Left lobe of liver (tissue), 2 donors: Measurements from ENCODE around the gene WDFY2. TPM values are rescaled to one million over a fixed set of nuclear protein-coding genes. Genes with fewer than 3 reads are reported as not detected.

Source experiments
- ATAC-seq: fragments of 200-7000 bp; cut with Tn5 transposase; one replicate; pipeline ENCODE4 v1.9.1; 2020; ENCODE audit warnings: mild to moderate bottlenecking, moderate library complexity
- DNase-seq: peaks from one replicate; pipeline ENCODE4 v3.0.0-alpha.2; 2020; ENCODE audit warnings: low spot score
- total RNA-seq: library from RNA; stranded (reverse); gene quantifications from one replicate; pipeline ENCODE4 v1.2.1, GENCODE V29; 2021
- donor health status: DM: no; HTN: no; CAD: no; lungs with moderate emphysema.
- donor health status: DM: no; HTN: yes; CAD: no.

Gene WDFY2
- total RNA-seq, 1 donor from 2014 or later: 6.2 TPM

DNA sequence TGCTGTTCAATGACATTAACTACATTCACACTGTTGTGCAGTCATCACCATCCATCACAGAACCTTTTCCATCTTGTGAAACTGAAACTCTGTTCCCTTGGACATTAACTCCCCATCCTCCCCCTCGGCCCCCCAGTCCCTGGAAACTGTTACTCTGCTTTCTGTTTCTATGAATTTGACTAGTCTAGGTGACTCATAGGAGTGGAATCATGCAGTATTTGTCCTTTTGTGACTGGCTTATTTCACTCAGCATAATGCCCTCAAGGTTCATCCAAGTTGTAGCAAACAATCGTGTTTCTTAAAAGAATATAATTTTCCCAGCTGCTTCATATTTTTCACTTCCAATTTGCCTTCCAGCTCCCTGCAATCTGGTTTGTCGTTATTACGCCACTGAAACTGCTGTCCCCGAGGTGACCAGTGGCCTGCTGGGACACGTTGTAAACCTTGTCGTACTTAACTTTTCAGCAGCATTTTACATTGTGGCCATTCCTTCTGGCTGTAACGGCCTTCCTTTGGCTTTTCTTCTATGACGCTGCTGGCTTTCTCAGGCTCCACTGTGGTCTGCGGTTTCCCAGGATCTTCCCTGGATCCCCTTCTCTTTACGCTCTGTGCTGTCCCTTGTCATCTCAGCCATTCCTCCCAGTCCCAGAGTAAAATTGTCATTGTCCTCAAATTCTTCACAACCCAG, 145.7 kb downstream of the WDFY2 start:
- DNase-seq: no peak
- no peak for ATAC-seq

GRCh38 chr13:51730927-51731326, 146.7 kb downstream of the WDFY2 start:
- ATAC-seq (no peak), DNase-seq (no peak)

GRCh38 chr13:51731759-51732158, 147.5 kb downstream of the WDFY2 start:
- ATAC-seq: peak; percentile 72
- DNase-seq: no peak

DNA sequence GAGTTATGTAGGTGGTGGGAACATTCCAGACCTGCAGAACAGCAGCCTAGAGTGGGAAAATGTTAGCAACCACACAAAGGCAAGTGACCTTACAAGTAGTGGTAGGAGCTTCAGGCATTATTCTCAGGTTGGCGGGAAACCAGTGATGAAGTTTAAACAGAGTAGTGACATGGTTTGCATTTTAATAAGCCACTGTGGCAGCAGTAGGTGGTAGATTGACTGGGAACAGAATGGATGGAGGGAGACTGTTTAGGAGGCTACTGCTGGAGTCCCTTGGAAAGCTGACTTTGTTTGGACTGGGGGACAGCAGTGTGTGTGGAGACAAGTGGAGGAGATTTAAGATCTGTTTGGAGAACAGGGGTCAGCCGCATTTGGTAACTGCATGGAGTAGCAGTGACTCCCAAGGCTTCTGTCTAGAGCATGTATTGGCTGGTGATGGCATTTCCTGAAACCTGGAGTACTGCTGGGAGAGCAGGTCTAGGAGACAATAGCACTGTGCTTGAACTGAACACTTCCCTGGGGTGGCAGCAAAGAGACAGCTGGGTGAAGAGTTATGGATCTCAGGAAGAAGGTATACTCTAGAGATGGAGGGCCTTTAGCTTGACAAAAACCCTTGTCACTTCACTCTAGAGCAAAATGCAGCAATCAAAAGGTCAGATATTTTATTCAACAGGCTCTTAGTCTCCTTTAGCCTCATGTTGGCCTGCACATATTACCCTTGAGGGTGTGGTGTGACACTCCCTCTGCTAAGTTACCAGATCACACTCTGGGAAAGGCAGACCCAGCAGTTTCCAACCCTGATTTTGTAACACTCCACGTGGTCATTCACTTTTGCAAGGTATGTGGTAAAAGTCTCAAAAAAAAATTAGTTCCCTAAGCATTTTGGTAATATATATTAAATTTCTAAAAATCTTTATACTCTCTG, 149.4 kb downstream of the WDFY2 start:
- ATAC-seq (peak; percentile 68), DNase-seq (no peak)

GRCh38 chr13:51734786-51735185, 150.5 kb downstream of the WDFY2 start:
- DNase-seq (no peak), ATAC-seq (no peak)

DNA sequence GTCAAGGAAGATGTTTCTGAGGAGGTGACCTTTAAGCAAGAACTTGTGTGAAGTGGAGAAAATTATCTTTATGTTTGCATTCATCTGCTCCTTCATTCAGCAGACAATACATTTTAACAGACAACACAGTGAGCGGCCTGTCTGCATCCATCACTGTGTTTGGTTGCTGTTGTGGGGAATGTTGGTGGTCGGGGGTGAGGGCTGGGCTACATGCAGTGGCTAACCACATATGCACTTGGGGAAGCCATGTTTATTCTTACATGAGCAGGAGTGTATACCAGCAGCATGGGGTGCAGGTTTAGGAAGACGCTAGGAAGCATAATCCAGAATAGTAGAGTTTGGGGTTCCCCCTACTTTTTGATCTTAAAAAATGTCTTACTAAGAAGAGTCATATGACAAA, 153.3 kb downstream of the WDFY2 start:
- ATAC-seq (no peak), DNase-seq (no peak)

GRCh38 chr13:51738226-51738905, 154.1 kb downstream of the WDFY2 start:
- ATAC-seq: no peak
- no peak for DNase-seq

- ATAC-seq: peak; percentile 16
- no peak for DNase-seq
Observed at GRCh38 chr13:51739027-51739764, 154.9 kb downstream of the WDFY2 start.

DNA sequence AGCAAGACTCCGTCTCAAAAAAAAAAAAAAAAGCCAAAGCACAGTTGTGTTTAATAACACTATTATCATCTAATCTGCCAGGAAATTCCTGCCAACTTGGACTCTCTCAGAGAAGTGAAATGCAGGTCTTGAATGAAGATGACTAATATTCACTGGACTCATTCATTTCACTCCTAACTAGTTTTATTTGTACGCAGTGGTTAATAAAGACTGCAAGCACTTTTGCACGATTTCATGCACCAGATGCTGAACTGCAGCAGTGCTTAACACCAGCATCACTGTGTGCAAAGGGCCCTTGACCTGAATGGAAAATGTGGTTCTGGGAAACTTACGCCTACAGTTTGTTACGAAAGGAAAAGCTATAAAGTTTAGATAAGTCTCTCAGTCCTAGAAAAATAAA, 156.4 kb downstream of the WDFY2 start:
- DNase-seq (no peak), ATAC-seq (no peak)

DNA sequence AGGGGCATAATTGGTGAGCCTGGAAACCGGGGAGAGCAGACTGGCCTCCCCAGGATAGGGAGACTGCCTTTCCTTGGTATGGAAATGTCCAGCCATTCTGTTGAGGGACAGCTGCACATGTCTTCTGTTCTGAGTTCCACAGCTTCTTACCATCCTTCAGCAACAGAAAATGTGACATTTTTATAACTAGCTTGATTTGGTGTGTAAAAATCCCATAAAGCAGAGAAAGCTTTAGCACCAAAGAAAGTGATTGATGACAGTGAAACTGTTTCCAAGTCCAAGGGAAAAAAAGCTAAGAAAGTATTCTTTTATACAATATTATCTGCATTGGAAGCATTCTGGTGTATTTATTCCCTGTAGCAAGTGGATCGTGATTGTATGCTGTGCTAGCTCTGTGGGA, 157.8 kb downstream of the WDFY2 start:
- ATAC-seq (no peak), DNase-seq (no peak)

GRCh38 chr13:51742611-51743010, 158.3 kb downstream of the WDFY2 start:
- ATAC-seq (peak; percentile 84), DNase-seq (no peak)

DNA sequence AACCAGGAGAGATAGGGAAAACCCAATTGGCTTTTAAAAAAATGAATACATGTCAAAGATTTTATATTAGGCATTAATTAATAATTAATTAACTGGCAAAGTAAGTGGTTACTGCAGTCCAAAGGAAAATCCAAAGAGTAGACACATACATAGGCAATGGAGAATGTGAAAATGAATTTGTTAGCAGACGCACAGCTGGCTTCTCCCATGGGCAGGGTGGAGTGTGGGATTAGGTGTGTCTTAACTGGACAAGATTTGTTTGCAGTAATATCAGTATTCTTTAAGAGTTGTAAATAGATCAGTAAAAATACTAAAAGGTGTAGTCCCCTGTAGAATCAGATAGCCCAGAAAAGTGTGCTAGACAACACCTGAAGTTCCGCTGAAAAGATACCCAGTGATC, 161.0 kb downstream of the WDFY2 start:
- ATAC-seq (no peak), DNase-seq (no peak)

DNA sequence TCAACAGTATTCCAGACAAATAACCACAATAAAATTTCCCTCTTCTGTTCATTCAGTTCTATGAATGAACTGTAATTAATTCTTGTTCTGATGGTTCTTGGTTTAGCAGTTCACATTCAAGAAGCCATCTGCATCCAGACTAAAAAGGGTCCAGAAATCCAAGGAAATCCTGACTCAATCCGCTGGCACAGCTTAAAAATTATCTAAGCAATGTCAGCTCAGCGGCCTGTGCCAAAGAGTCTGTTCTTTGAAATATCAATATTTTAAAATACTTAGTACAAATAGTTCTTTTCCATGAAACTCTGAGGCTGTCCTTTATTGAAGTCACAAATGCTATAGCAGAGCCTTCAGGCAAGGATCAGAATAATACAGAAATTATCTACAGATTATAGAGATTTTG, 162.5 kb downstream of the WDFY2 start:
- ATAC-seq: no peak
- DNase-seq: no peak

DNA sequence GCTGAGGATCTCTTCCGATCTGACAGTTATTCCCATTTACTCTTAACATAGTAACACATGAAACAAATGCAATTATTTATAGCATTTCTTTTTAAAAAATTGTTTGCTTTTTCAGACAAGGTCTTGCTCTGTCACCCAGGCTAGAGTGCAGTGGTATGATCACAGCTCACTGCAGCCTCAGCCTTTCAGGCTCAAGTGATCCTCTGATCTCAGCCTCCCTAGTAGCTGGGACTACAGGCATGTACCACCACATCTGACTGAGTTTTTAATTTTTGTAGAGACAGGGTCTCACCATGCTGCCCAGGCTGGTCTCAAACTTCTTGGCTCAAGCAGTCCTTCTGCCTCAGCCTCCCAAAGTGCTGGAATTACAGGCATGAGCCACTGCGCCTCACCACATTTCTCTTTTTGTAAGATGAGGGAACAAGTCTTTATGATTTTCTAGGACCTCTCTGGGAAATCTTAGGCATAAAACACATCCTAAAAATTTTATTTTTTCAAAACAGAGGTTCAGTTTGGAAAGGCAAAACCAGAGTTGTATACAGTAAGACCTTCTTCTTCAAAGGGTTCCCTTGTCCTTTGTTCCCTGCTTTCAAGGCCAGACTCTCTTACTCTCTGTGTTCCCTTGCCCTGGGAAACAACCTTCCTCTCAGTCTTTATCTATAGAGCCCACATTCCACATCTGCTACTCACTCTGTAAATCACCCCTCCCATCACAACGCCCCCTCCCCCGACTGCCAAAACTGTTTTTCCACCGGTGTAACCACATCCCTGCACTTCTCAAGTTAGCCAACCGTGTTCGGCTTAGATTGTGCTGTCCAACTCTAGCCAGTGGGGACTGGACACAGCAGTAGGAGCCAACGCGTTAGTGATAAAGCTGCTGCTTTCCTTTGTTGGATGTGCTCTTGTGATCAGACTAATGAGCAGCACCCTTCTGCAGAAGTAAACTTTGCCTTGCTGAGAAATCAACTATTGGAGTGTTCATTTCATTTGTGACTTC, 163.5 kb downstream of the WDFY2 start:
- DNase-seq: no peak
- ATAC-seq: no peak

DNA sequence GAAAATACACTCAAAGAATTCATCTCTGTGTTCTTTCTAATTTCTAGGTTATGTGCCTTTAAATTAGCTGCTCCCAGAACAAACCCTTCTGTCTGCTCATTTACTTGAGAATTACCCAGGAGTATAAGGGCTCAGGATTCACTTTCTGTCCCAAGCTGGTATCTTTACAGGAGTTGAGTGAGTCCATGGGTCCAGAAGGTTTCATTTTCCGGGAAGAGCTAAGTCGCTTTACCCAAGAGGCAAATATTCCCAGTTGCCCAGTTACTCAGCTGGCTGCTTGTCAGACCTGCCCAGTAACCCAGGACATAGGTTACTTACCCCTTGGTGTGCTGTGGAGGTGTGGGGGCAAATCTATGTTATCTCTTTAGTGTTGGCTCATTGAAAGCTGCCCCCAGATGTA, 172.4 kb downstream of the WDFY2 start:
- ATAC-seq (no peak), DNase-seq (no peak)

DNA sequence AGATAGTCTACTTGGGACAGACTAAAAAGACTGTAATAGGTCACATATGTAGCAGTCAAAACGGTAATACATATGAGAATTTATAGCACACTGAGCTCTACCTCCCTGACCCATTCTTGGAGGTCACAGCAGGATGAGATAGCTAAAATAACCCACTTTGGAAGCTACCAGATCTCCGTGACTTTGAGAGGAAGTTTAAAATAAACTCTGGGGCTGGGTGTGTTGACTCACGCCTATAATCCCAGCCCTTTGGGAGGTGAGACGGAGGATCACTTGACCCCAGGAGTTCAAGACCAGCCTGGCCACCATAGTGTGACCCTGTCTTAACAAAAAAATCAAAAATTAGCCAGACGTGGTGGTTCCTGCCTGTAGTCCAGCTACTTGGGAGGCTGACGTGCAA, 174.4 kb downstream of the WDFY2 start:
- DNase-seq (no peak), ATAC-seq (no peak)

DNA sequence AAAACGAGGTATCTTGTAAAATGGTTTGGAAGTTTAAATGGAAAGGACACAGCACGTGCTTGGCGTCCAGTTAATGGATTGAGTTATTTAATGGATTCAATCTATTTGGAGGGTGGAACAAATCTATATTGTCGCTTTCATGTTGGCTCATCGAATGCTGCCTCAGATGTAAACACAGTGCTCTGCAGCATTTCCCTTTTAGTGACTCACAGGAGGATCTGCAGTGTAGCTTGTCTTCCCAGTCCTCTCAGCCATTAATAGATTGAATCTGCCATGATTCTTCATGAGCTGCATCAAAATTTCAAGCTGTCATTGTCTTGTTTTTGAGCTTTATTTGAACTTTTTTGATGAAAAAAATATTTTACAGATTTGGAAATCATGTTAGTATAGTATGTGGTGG, 175.0 kb downstream of the WDFY2 start:
- DNase-seq: no peak

GRCh38 chr13:51760592-51760991, 176.3 kb downstream of the WDFY2 start:
- DNase-seq: no peak
- no peak for ATAC-seq

More for the DNA sequence above, 175.0 kb downstream of the WDFY2 start:
- no peak for ATAC-seq

- ATAC-seq (no peak), DNase-seq (no peak)
Observed at GRCh38 chr13:51761643-51762350, 177.5 kb downstream of the WDFY2 start.
